ENCODE measurements around the gene NOPCHAP1. TPM values are rescaled to one million over a fixed set of nuclear protein-coding genes. Genes with fewer than 3 reads are reported as not detected.

NOPCHAP1 gene
- total and polyA plus RNA-seq, 2 of the 8 experiments (the other 6 are each of a cell fraction or from before 2014, with no cell fraction given): 14.9 to 39.5 TPM

DNA sequence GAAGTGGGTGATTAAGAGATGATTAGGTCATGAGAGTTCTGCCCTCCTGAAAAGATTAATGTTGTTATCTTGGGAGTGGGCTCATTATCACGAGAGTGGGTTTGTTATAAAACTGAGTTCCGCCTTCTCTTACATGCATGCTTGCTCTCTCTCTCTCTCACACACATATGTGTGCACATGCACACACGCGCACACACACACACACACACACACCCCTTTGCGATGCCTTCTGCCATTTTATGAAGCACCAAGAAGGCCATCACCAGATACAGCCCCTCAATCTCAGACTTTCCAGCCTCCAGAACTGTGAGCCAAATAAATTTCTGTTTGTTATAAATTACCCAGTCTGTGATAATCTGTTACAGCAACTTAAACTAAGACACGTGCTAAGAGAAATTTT is 22.4 kb upstream of the NOPCHAP1 start:
- H3K27ac ChIP-seq (ENCODE audit: low read depth, low read length): no peak overlapping the region
- H3K36me3 ChIP-seq (ENCODE audit: control insufficient read depth in 2 of 4, insufficient read depth in 4 of 4, low read length in 3 of 4): no peaks in the 10 kb centered on the region
- FAIRE-seq (no peak), DNase-seq (ENCODE audit: low read depth in 1 of 2, low spot score in 2 of 2) (no peak)
- no peak overlapping the region for H3K9ac ChIP-seq (replicated peaks in 1 of 4; ENCODE audit: extremely low read depth in 1 of 4, low read depth in 3 of 4, low read length in 3 of 4)
- H2BK20ac ChIP-seq (ENCODE audit: low read length): no peak overlapping the region
- no peak overlapping the region for H3K56ac ChIP-seq (replicated peaks; ENCODE audit: insufficient read length, low read depth, low read length)
- no peaks in the 10 kb centered on the region for H3K79me1 ChIP-seq (ENCODE audit: low read depth, low read length)
- no peak overlapping the region for H2AFZ ChIP-seq (ENCODE audit: low read length)
- 0 out of 7 replicates have a peak, but pooled peaks cover 0 to 2% (median 0%) of the 10 kb centered on the region in 4 experiments for H3K4me1 ChIP-seq (replicated peaks in 1 of 4; ENCODE audit: control insufficient read depth in 3 of 4, insufficient read depth in 4 of 4, low read length in 3 of 4)
- H2BK120ac ChIP-seq (replicated peaks; ENCODE audit: low read depth, low read length): no peak overlapping the region
- H3K23me2 ChIP-seq (ENCODE audit: low read depth, low read length): no peaks in the 10 kb centered on the region
- H4K20me1 ChIP-seq (replicated peaks in 1 of 2; ENCODE audit: control insufficient read depth in 1 of 2, insufficient read depth in 2 of 2, low read length in 2 of 2): no peaks in the 10 kb centered on the region
- H2BK5ac ChIP-seq (ENCODE audit: low read depth, low read length): no peak overlapping the region
- H3K27me3 ChIP-seq (replicated peaks in 1 of 4; ENCODE audit: control insufficient read depth in 3 of 4, extremely low read depth in 1 of 4, insufficient read depth in 3 of 4, low read length in 3 of 4): peaks cover 0 to 9% (median 3%) of the 10 kb centered on the region in 4 experiments; a peak in 3 of 7 replicates
- no peak overlapping the region for H3K4me2 ChIP-seq (ENCODE audit: insufficient read depth in 1 of 2, low read depth in 2 of 2, low read length in 2 of 2)
- no peak overlapping the region for H3K4ac ChIP-seq (replicated peaks; ENCODE audit: insufficient read length, low read depth, low read length)
- H4K91ac ChIP-seq (replicated peaks; ENCODE audit: insufficient read length, low read length): no peak overlapping the region
- no peak overlapping the region for H3K14ac ChIP-seq (ENCODE audit: insufficient read length)
- H4K8ac ChIP-seq (ENCODE audit: extremely low read depth, insufficient read depth, low read length): no peak overlapping the region
- 91% methylated on average over 6 of the region's 6 CpGs; no CpG with 5 or more reads in 1 of the 2 experiments for WGBS, 2 experiments (ENCODE audit: extremely low coverage in 1 of 2, insufficient coverage in 1 of 2, insufficient read length in 1 of 2, insufficient replicate concordance in 2 of 2, low coverage in 1 of 2, low lambda C conversion rate in 2 of 2, missing lambda C conversion rate in 1 of 2)
- no peak overlapping the region for H4K5ac ChIP-seq (ENCODE audit: insufficient read length, low read depth, low read length)
- H3K18ac ChIP-seq (ENCODE audit: extremely low read depth, low read length): no peak overlapping the region
- no peak overlapping the region for H3K4me3 ChIP-seq (ENCODE audit: extremely low read depth in 1 of 4, insufficient read depth in 2 of 4, low read depth in 3 of 4, low read length in 4 of 4)
- no peaks in the 10 kb centered on the region for H3K9me3 ChIP-seq (ENCODE audit: insufficient read depth in 2 of 2, low read depth in 1 of 2, low read length in 1 of 2)
- H2AK5ac ChIP-seq (ENCODE audit: low read depth, low read length): no peak overlapping the region
- no peak for TF ChIP-seq NRF1 (IDR thresholded peaks at IDR 0.05; ENCODE audit: low read depth, low read length)
- H3K79me2 ChIP-seq (ENCODE audit: control insufficient read depth in 1 of 2, insufficient read depth in 2 of 2, low read length in 2 of 2): no peaks in the 10 kb centered on the region
- H2BK15ac ChIP-seq (ENCODE audit: low read length): no peak overlapping the region
- CTCF ChIA-PET (ENCODE audit: partially characterized antibody): no interaction called here
- H2BK12ac ChIP-seq (ENCODE audit: low read depth, low read length): no peak overlapping the region
- H3K23ac ChIP-seq (ENCODE audit: insufficient read length): no peak overlapping the region
- POLR2A ChIA-PET (ENCODE audit: partially characterized antibody): no interaction called here
